ENCODE results near the gene BPNT1.
"Not testable (repeated sequence)": the region's sequence is repeated elsewhere in the genome, so short reads cannot be mapped to it uniquely, and the experiment has no call there.

BPNT1 gene

GRCh38 chr1:220123066-220123465 is 33.5 kb upstream of the BPNT1 start:
- Histone ChIP-seq H4K20me1 (peaks cover 0 to 3% (median 0%) of the 10 kb centered on the region in 11 experiments; a peak in 1 of 22 replicates), H3K9me3 (replicated peaks in 1 of 11) (no peaks in the 10 kb centered on the region), H3K27me3 (no peaks in the 10 kb centered on the region), H3K4me1 (peaks cover 0 to 9% (median 3%) of the 10 kb centered on the region in 10 experiments; a peak in 8 of 20 replicates), H3K4me2 (no peak overlapping the region), H3K4me3 (no peak overlapping the region), H3K9ac (no peak overlapping the region), H3K36me3 (peaks cover 34 to 59% (median 41%) of the 10 kb centered on the region in 11 experiments), H3K27ac (no peak overlapping the region)
- TF ChIP-seq Cebpa-rat (IDR thresholded peaks at IDR 0.05), result no peak

GRCh38 chr1:220121791-220122530 is 32.4 kb upstream of the BPNT1 start:
- no peaks in the 10 kb centered on the region for H3K27me3 ChIP-seq
- no peak overlapping the region for H3K27ac ChIP-seq
- TF ChIP-seq Cebpa-rat (IDR thresholded peaks at IDR 0.05), result no peak
- H3K9ac ChIP-seq, result no peak overlapping the region
- no peak overlapping the region for H3K4me2 ChIP-seq
- no peak overlapping the region for H3K4me3 ChIP-seq
- H4K20me1 ChIP-seq, result peaks cover 0 to 3% (median 0%) of the 10 kb centered on the region in 11 experiments; a peak in 1 of 22 replicates
- H3K4me1 ChIP-seq, result peaks cover 0 to 9% (median 3%) of the 10 kb centered on the region in 10 experiments; a peak in 8 of 20 replicates
- peaks cover 31 to 59% (median 42%) of the 10 kb centered on the region in 11 experiments for H3K36me3 ChIP-seq
- H3K9me3 ChIP-seq (replicated peaks in 1 of 11), result no peaks in the 10 kb centered on the region

- Histone ChIP-seq H3K4me1 (no peaks in the 10 kb centered on the region), H3K27me3 (no peaks in the 10 kb centered on the region), H3K27ac (no peak overlapping the region), H3K36me3 (peaks cover 43 to 67% (median 51%) of the 10 kb centered on the region in 11 experiments), H3K9ac (no peak overlapping the region), H4K20me1 (peaks cover 0 to 3% (median 0%) of the 10 kb centered on the region in 11 experiments; a peak in 1 of 22 replicates), H3K4me3 (no peak overlapping the region), H3K4me2 (no peak overlapping the region), H3K9me3 (replicated peaks in 1 of 11) (no peaks in the 10 kb centered on the region)
- TF ChIP-seq Cebpa-rat (IDR thresholded peaks at IDR 0.05), result no peak
Observed at GRCh38 chr1:220119043-220119512, 29.5 kb upstream of the BPNT1 start.

GRCh38 chr1:220113136-220113695 is 23.6 kb upstream of the BPNT1 start:
- no peaks in the 10 kb centered on the region for H3K27me3 ChIP-seq
- H3K4me2 ChIP-seq, result no peak overlapping the region
- H3K4me3 ChIP-seq, result no peak overlapping the region
- no peak overlapping the region for H3K9ac ChIP-seq
- H3K36me3 ChIP-seq, result peaks cover 83 to 100% (median 92%) of the 10 kb centered on the region in 11 experiments
- no peaks in the 10 kb centered on the region for H3K9me3 ChIP-seq (replicated peaks in 1 of 11)
- no peak for TF ChIP-seq Cebpa-rat (IDR thresholded peaks at IDR 0.05)
- H4K20me1 ChIP-seq, result 0 out of 22 replicates have a peak, but pooled peaks cover 0 to 3% (median 0%) of the 10 kb centered on the region in 11 experiments
- no peak overlapping the region for H3K27ac ChIP-seq
- no peaks in the 10 kb centered on the region for H3K4me1 ChIP-seq

GRCh38 chr1:220112600-220112999 is 23.0 kb upstream of the BPNT1 start:
- H3K27ac ChIP-seq; H3K9ac ChIP-seq; H3K4me1 ChIP-seq; H4K20me1 ChIP-seq; H3K4me2 ChIP-seq; H3K4me3 ChIP-seq; H3K9me3 ChIP-seq (replicated peaks in 1 of 11); H3K27me3 ChIP-seq: not testable (repeated sequence)
- peaks cover 84 to 100% (median 92%) of the 10 kb centered on the region in 11 experiments for H3K36me3 ChIP-seq

GRCh38 chr1:220110473-220110872 is 20.9 kb upstream of the BPNT1 start:
- not testable (repeated sequence) for H3K4me1 ChIP-seq; H3K9ac ChIP-seq; H3K9me3 ChIP-seq (replicated peaks in 1 of 11); H3K27ac ChIP-seq; H3K4me2 ChIP-seq; H3K27me3 ChIP-seq; H4K20me1 ChIP-seq; H3K4me3 ChIP-seq
- peaks cover 85 to 100% (median 94%) of the 10 kb centered on the region in 11 experiments for H3K36me3 ChIP-seq

GRCh38 chr1:220099826-220100225 is 10.2 kb upstream of the BPNT1 start:
- TF ChIP-seq Cebpa-rat (IDR thresholded peaks at IDR 0.05), result no peak
- H3K36me3 ChIP-seq, result peaks cover 73 to 96% (median 85%) of the 10 kb centered on the region in 11 experiments
- H3K27ac ChIP-seq, result no peak overlapping the region
- no peaks in the 10 kb centered on the region for H3K27me3 ChIP-seq
- peaks cover 0 to 5% (median 0%) of the 10 kb centered on the region in 11 experiments; a peak in 1 of 22 replicates for H4K20me1 ChIP-seq
- no peak overlapping the region for H3K4me3 ChIP-seq
- no peak overlapping the region for H3K9ac ChIP-seq
- H3K4me2 ChIP-seq, result no peak overlapping the region
- peaks cover 8 to 24% (median 11%) of the 10 kb centered on the region in 10 experiments for H3K4me1 ChIP-seq
- no peaks in the 10 kb centered on the region for H3K9me3 ChIP-seq (replicated peaks in 1 of 11)

GRCh38 chr1:220094016-220094911 is 4.7 kb upstream of the BPNT1 start, which contains the start of gene IARS2:
IARS2 (plus strand) TSS chr1:220094132; CDS start chr1:220094217, 85 bp downstream.
- Histone ChIP-seq H4K20me1 (no peaks in the 10 kb centered on the region; a peak in 1 of 22 replicates), H3K4me3 (peak within 1 kb of the TSS; percentile 78 to 99 (median 95)), H3K27ac (peak within 1 kb of the TSS; percentile 62 to 92 (median 88)), H3K4me2 (peak within 1 kb of the TSS; percentile 73 to 94 (median 86)), H3K9me3 (replicated peaks in 1 of 11) (no peaks in the 10 kb centered on the region), H3K27me3 (no peaks in the 10 kb centered on the region), H3K4me1 (peaks cover 17 to 25% (median 20%) of the 10 kb centered on the region in 10 experiments), H3K9ac (peak within 1 kb of the TSS; percentile 86 to 98 (median 90)), H3K36me3 (peaks cover 24 to 40% (median 31%) of the 10 kb centered on the region in 11 experiments)
- TF ChIP-seq Cebpa-rat (IDR thresholded peaks at IDR 0.05), result no peak
